HCT116 (cell line): ENCODE data around the gene MTM1.
A peak's percentile ranks its signal among the peaks of the same experiment; 100 is the strongest.

Experiments
- CTCF ChIP-seq, 3 experiments: fragments of 200-600 bp in 1 of 3; sonication (generic) in 1 of 3; IDR thresholded peaks in 2 of 3; conservative IDR thresholded peaks in 1 of 3; 2 replicates each; pipeline ENCODE4 v1.5.1; 2012 to 2017; ENCODE audit warnings: low read depth in 2 of 3, low read length in 2 of 3, antibody characterized with exemption in 1 of 3, borderline replicate concordance in 1 of 3, control low read depth in 1 of 3, mild to moderate bottlenecking in 1 of 3, mixed read lengths in 1 of 3, mixed run types in 1 of 3, moderate library complexity in 1 of 3; ENCODE audit not compliant: insufficient read depth in 1 of 3
- EZH2 ChIP-seq: fragments of 200-600 bp; sonication (generic); IDR thresholded peaks from 2 replicates; pipeline ENCODE4 v1.6.1; 2017; ENCODE audit warnings: antibody characterized with exemption, mixed run types
- EZH2phosphoT487 ChIP-seq: fragments of 200-600 bp; IDR thresholded peaks from 2 replicates; pipeline ENCODE4 v1.6.1; 2018; ENCODE audit warnings: antibody characterized with exemption, borderline replicate concordance
- POLR2A ChIP-seq: IDR thresholded peaks from 2 replicates; pipeline ENCODE4 v1.7.0; 2011; ENCODE audit warnings: borderline replicate concordance; ENCODE audit not compliant: insufficient read depth, insufficient read length; ENCODE audit errors: extremely low read depth
- POLR2AphosphoS5 ChIP-seq: IDR thresholded peaks from 2 replicates; pipeline ENCODE4 v1.6.1; 2011; ENCODE audit warnings: mild to moderate bottlenecking, low read depth, low read length, moderate library complexity
- SIN3A ChIP-seq: IDR thresholded peaks from 2 replicates; pipeline ENCODE4 v1.6.1; 2012; ENCODE audit warnings: low read depth
- SP1 ChIP-seq: IDR thresholded peaks from 2 replicates; pipeline ENCODE4 v1.6.1; 2012; ENCODE audit warnings: low read depth

- TF ChIP-seq POLR2A (no peak), CTCF (IDR thresholded peaks at IDR 0.05 in 2 of 3, conservative IDR thresholded peaks at IDR 0.05 in 1 of 3; ENCODE audit: borderline replicate concordance in 1 of 3, insufficient read depth in 1 of 3, low read depth in 2 of 3, low read length in 2 of 3) (0 out of 6 replicates have a peak, but pooled peaks of 1 of the 3 experiments have one; percentile 14), POLR2AphosphoS5 (no peak), EZH2phosphoT487 (no peak), SIN3A (no peak), SP1 (no peak), EZH2 (no peak)
Measured at GRCh38 chrX:150544222-150544787, 24.1 kb upstream of the MTM1 start.
